HepG2 (cell line): ENCODE results near the gene IL1RAPL1. TPM values are rescaled to one million over a fixed set of nuclear protein-coding genes. Genes with fewer than 3 reads are reported as not detected.

Experiments used
- ATAC-seq: fragments of 200-7000 bp; cut with Tn5 transposase; 3 replicates; pipeline ENCODE4 v1.9.1; 2020; ENCODE audit warnings: mild to moderate bottlenecking, moderate library complexity
- BruUV-seq: library from RNA; stranded (reverse); fragments of 400-500 nt; replicated peaks from 2 replicates; lab custom pipeline; 2021; lab: Mats Ljungman, UMichigan
- CTCF ChIA-PET: fragments of 300-600 bp; formaldehyde crosslinking; extraction: SDS; loops from one replicate; lab custom pipeline; 2021; ENCODE audit warnings: low total read pairs, inconsistent platforms, low intra/inter-chr PET ratio; lab: Yijun Ruan, JAX
- POLR2A ChIA-PET: fragments of 350-600 bp; sonication (Branson Sonifier 250); formaldehyde crosslinking; loops from one replicate; lab custom pipeline; 2020; ENCODE audit warnings: antibody characterized with exemption, inconsistent platforms; lab: Yijun Ruan, JAX
- DNase-seq: peaks from one replicate; pipeline ENCODE4 v3.0.0-alpha.2; 2015; ENCODE audit warnings: low spot score
- FAIRE-seq: peaks from 3 replicates; lab custom pipeline; 2011; peaks lifted over from hg19 to GRCh38; lab: Jason Lieb, UNC
- H2AFZ ChIP-seq: one replicate; pipeline ENCODE4 v1.6.1; 2011; ENCODE audit warnings: low read length, inconsistent platforms
- H3K27ac ChIP-seq: fragments of 300-600 bp; 3 replicates; pipeline ENCODE4 v1.8.0; 2011; ENCODE audit warnings: mixed run types, mild to moderate bottlenecking, mixed read lengths, low read length, inconsistent platforms; ENCODE audit not compliant: insufficient read depth; ENCODE audit errors: extremely low read length
- H3K27me3 ChIP-seq, 2 experiments: fragments of 200-600 bp in 1 of 2; 2 replicates in 1 of 2; 3 replicates in 1 of 2; pipeline versions ENCODE4 v1.6.0 to v1.8.0; 2011; ENCODE audit warnings: low read length in 2 of 2, mild to moderate bottlenecking in 2 of 2, moderate library complexity in 2 of 2, inconsistent platforms in 1 of 2; ENCODE audit not compliant: insufficient read depth in 2 of 2, control insufficient read depth in 1 of 2
- H3K36me3 ChIP-seq, 2 experiments: fragments of 200-600 bp in 1 of 2; replicated peaks in 1 of 2; 2 replicates in 1 of 2; 3 replicates in 1 of 2; pipeline versions ENCODE4 v1.5.1 to v1.8.0; 2011; ENCODE audit warnings: low read length in 2 of 2, inconsistent platforms in 1 of 2; ENCODE audit not compliant: insufficient read depth in 2 of 2, control insufficient read depth in 1 of 2
- H3K4me1 ChIP-seq: 2 replicates; pipeline ENCODE4 v1.5.1; 2012; ENCODE audit warnings: low read length, inconsistent platforms; ENCODE audit not compliant: insufficient read depth
- H3K4me2 ChIP-seq: 2 replicates; pipeline ENCODE4 v1.6.0; 2011; ENCODE audit warnings: low read depth, low read length, inconsistent platforms
- H3K4me3 ChIP-seq, 3 experiments: fragments of 200-600 bp in 1 of 3; sonication (generic), shearing (Covaris generic) in 1 of 3; replicated peaks in 1 of 3; 2 replicates each; pipeline ENCODE4 v1.5.1; 2011 to 2016; ENCODE audit warnings: low read length in 3 of 3, inconsistent platforms in 2 of 3, low read depth in 2 of 3, mild to moderate bottlenecking in 2 of 3, control low read depth in 1 of 3, mixed read lengths in 1 of 3; ENCODE audit not compliant: insufficient read depth in 1 of 3
- H3K79me2 ChIP-seq: one replicate; pipeline ENCODE4 v1.6.1; 2011; ENCODE audit warnings: low read length, inconsistent platforms; ENCODE audit not compliant: insufficient read depth
- H3K9ac ChIP-seq: 2 replicates; pipeline ENCODE4 v1.6.0; 2011; ENCODE audit warnings: mild to moderate bottlenecking, low read depth, low read length, inconsistent platforms; ENCODE audit not compliant: insufficient read depth
- H3K9me3 ChIP-seq: 2 replicates; pipeline ENCODE4 v1.5.1; 2012; ENCODE audit warnings: mild to moderate bottlenecking, low read length
- H4K20me1 ChIP-seq: 2 replicates; pipeline ENCODE4 v1.6.0; 2011; ENCODE audit warnings: inconsistent platforms, mild to moderate bottlenecking, low read length, moderate library complexity; ENCODE audit not compliant: insufficient read depth
- ATAD3A ChIP-seq: sonication (generic); formaldehyde crosslinking; IDR thresholded peaks from 2 replicates; pipeline ENCODE4 v1.4.0; 2020; ENCODE audit warnings: missing genetic modification reagents
- ATF1 ChIP-seq: IDR thresholded peaks from 2 replicates; pipeline ENCODE4 v1.6.1; 2016; ENCODE audit warnings: mild to moderate bottlenecking, control low read depth
- GLI4 ChIP-seq: sonication (generic); formaldehyde crosslinking; IDR thresholded peaks from 2 replicates; pipeline ENCODE4 v1.5.1; 2020; ENCODE audit warnings: missing genetic modification reagents, mild to moderate bottlenecking, moderate library complexity, borderline replicate concordance
- NFKBIZ ChIP-seq: IDR thresholded peaks from 2 replicates; pipeline ENCODE4 v1.6.1; 2018; ENCODE audit warnings: missing genetic modification reagents, missing compliant biosample characterization
- PPARG ChIP-seq: conservative IDR thresholded peaks from 2 replicates; pipeline ENCODE4 v1.6.1; 2016; ENCODE audit warnings: missing biosample characterization, missing genetic modification reagents
- THYN1 ChIP-seq: sonication (generic); formaldehyde crosslinking; IDR thresholded peaks from 2 replicates; pipeline ENCODE4 v1.8.1; 2023; ENCODE audit warnings: low read depth, mild to moderate bottlenecking, moderate library complexity, missing genetic modification reagents, borderline replicate concordance
- ZNF253 ChIP-seq: sonication (generic); formaldehyde crosslinking; IDR thresholded peaks from 2 replicates; pipeline ENCODE4 v1.8.0; 2022; ENCODE audit warnings: mild to moderate bottlenecking, missing genetic modification reagents, borderline replicate concordance
- ZNF350 ChIP-seq: sonication (generic); formaldehyde crosslinking; IDR thresholded peaks from 2 replicates; pipeline ENCODE4 v1.4.0; 2020; ENCODE audit warnings: mild to moderate bottlenecking, low read depth, missing genetic modification reagents, borderline replicate concordance
- ZNF558 ChIP-seq: sonication (generic); formaldehyde crosslinking; IDR thresholded peaks from 2 replicates; pipeline ENCODE4 v1.9.0; 2022; ENCODE audit warnings: mild to moderate bottlenecking, missing genetic modification reagents, borderline replicate concordance
- ZNF563 ChIP-seq: sonication (generic); formaldehyde crosslinking; IDR thresholded peaks from 2 replicates; pipeline ENCODE4 v1.8.0; 2022; ENCODE audit warnings: mild to moderate bottlenecking, moderate library complexity, missing genetic modification reagents
- WGBS: methylation state at CpG from one replicate; pipeline ENCODE4 v1.1.6; 2017; ENCODE audit warnings: low lambda C conversion rate; 5-methylcytosine and 5-hydroxymethylcytosine counted together
- in situ Hi-C: cut with HindIII; loops from 2 replicates; pipeline ENCODE4 v1.10.0; 2017; ENCODE audit warnings: low pct_unique_long_range_greater_than_20kb; ENCODE audit not compliant: extremely low pct_ligation_motif_present
- intact Hi-C: fragments of 100-400 bp; cut with micrococcal nuclease; formaldehyde crosslinking; loops from one replicate; pipeline ENCODE4 v1.10.0; 2022; ENCODE audit not compliant: unreplicated experiment
- polyA plus RNA-seq, 8 experiments: library from polyadenylated mRNA; depleted of rRNA in 3 of 8; stranded (reverse) in 7 of 8; unstranded in 1 of 8; fragments of >200 nt; fragmentation: Illumina TruSeq in 4 of 8; extraction: Trizol in 4 of 8; gene quantifications; 2 replicates each; pipeline versions ENCODE4 v1.2.1 to v1.2.3, GENCODE V29; 2011 to 2016; ENCODE audit warnings: low read depth in 4 of 8, missing spikeins in 1 of 8, mixed read lengths in 1 of 8; ENCODE audit not compliant: insufficient read depth in 1 of 8
- total RNA-seq, 5 experiments: library from RNA; depleted of rRNA; stranded (reverse); fragments of >200 nt; fragmentation: Illumina TruSeq; extraction: Trizol; gene quantifications; 2 replicates each; pipeline ENCODE4 v1.2.3, GENCODE V29; 2016; ENCODE audit warnings: low read depth in 1 of 5
- TF ChIP-seq, protein P1 (sequence below): sonication (generic); formaldehyde crosslinking; IDR thresholded peaks from 2 replicates; pipeline ENCODE4 v1.5.0; 2020; ENCODE audit warnings: missing genetic modification reagents
- TF ChIP-seq, protein P2 (sequence below): sonication (generic); formaldehyde crosslinking; IDR thresholded peaks from 2 replicates; pipeline ENCODE4 v1.4.0; 2020; ENCODE audit warnings: missing genetic modification reagents, low read depth, mild to moderate bottlenecking, borderline replicate concordance
- TF ChIP-seq, protein P3 (sequence below): IDR thresholded peaks from 2 replicates; pipeline ENCODE4 v1.6.1; 2016

The IL1RAPL1 gene
- total and polyA plus RNA-seq, 2 of the 13 experiments (the other 11 are each of a cell fraction or from before 2014, with no cell fraction given), result 0.04 TPM; not detected in 1

DNA sequence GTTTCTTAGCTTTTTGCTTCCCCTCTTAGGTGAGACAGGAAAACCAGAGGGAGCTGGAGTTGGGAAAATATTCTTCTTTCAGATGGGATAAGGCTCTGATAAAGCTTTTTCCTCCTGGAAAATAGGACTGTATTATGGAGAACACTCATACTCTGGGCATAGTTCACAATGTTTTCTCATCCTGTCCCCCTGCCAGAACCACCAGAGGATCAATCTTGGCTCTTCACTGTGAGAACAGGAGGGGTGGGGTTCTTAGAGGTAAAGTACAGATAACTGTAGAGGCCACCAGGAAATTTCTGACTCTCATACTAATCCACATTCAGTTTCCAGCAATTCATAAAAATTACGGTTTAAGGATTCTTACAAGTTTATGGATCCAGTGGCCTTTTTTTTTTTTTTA, 966.3 kb downstream of the IL1RAPL1 start:
- intact Hi-C loops (no loop called here), in situ Hi-C loops (no loop called here)
- Histone ChIP-seq H4K20me1 (no peaks in the 10 kb centered on the region), H3K9me3 (peaks cover 15% of the 10 kb centered on the region; the same call in 1 of the 2 replicates), H3K36me3 (no peaks in the 10 kb centered on the region), H3K4me3 (no peak overlapping the region), H3K27ac (no peak overlapping the region), H3K9ac (no peak overlapping the region), H3K79me2 (no peaks in the 10 kb centered on the region), H3K27me3 (no peaks in the 10 kb centered on the region), H2AFZ (no peak overlapping the region), H3K4me2 (no peak overlapping the region), H3K4me1 (no peaks in the 10 kb centered on the region)
- DNase-seq (no peak), FAIRE-seq (no peak), ATAC-seq (no peak)
- no TSS peak for BruUV-seq
- no peak for TF ChIP-seq NFKBIZ
- TF ChIP-seq ATAD3A (CRISPR knock-in tag), result no peak
- no peak for TF ChIP-seq PPARG (CRISPR knock-in tag)
- TF ChIP-seq, protein P1, sequence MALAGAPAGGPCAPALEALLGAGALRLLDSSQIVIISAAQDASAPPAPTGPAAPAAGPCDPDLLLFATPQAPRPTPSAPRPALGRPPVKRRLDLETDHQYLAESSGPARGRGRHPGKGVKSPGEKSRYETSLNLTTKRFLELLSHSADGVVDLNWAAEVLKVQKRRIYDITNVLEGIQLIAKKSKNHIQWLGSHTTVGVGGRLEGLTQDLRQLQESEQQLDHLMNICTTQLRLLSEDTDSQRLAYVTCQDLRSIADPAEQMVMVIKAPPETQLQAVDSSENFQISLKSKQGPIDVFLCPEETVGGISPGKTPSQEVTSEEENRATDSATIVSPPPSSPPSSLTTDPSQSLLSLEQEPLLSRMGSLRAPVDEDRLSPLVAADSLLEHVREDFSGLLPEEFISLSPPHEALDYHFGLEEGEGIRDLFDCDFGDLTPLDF, result no peak
- no peak for TF ChIP-seq ZNF563 (CRISPR knock-in tag)
- TF ChIP-seq ATF1 (CRISPR knock-in tag), result no peak
- no peak for TF ChIP-seq ZNF350
- TF ChIP-seq GLI4 (CRISPR knock-in tag), result no peak
- TF ChIP-seq, protein P2, sequence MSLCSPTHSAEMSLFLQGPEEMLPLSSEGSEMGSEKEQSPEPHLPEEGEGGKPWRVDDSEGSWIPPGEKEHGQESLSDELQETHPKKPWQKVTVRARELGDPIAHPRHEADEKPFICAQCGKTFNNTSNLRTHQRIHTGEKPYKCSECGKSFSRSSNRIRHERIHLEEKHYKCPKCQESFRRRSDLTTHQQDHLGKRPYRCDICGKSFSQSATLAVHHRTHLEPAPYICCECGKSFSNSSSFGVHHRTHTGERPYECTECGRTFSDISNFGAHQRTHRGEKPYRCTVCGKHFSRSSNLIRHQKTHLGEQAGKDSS, result no peak
- no peak for TF ChIP-seq ZNF253 (CRISPR knock-in tag)
- TF ChIP-seq, protein P3, sequence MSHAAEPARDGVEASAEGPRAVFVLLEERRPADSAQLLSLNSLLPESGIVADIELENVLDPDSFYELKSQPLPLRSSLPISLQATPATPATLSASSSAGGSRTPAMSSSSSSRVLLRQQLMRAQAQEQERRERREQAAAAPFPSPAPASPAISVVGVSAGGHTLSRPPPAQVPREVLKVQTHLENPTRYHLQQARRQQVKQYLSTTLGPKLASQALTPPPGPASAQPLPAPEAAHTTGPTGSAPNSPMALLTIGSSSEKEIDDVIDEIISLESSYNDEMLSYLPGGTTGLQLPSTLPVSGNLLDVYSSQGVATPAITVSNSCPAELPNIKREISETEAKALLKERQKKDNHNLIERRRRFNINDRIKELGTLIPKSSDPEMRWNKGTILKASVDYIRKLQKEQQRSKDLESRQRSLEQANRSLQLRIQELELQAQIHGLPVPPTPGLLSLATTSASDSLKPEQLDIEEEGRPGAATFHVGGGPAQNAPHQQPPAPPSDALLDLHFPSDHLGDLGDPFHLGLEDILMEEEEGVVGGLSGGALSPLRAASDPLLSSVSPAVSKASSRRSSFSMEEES (CRISPR knock-in tag), result no peak
- TF ChIP-seq ZNF558, result no peak
- TF ChIP-seq THYN1 (CRISPR knock-in tag), result no peak
- ChIA-PET POLR2A (no interaction called here), CTCF (no interaction called here)
- 0% methylated on average over 1 of the region's 1 CpG for WGBS
